ENCODE data around the gene CACNG4. TPM values are rescaled to one million over a fixed set of nuclear protein-coding genes. Genes with fewer than 3 reads are reported as not detected.

The CACNG4 gene
- total RNA-seq, 1 donor from 2014 or later: not detected

Other genes with a start within 250 kb of the CACNG4 start
- gene CACNG5, start 129.6 kb upstream of the CACNG4 start, total RNA-seq: not detected
- gene CACNG1, start 79.8 kb downstream of the CACNG4 start, total RNA-seq: not detected